ENCODE measurements around the gene TBC1D2. TPM values are rescaled to one million over a fixed set of nuclear protein-coding genes. Genes with fewer than 3 reads are reported as not detected.
A peak's percentile ranks its signal among the peaks of the same experiment; 100 is the strongest.

The TBC1D2 gene
- total and polyA plus RNA-seq, 2 of the 13 experiments (the other 11 are each of a cell fraction or from before 2014, with no cell fraction given), result 2.0 to 2.8 TPM

GRCh38 chr9:98226516-98226915, 28.9 kb downstream of the TBC1D2 start (continued):
- TF ChIP-seq ZNF740 (CRISPR knock-in tag; IDR thresholded peaks at IDR 0.05), result no peak
- TF ChIP-seq ZNF260 (CRISPR knock-in tag; IDR thresholded peaks at IDR 0.05; ENCODE audit: borderline replicate concordance, low read depth), result no peak
- TF ChIP-seq MED1 (CRISPR knock-in tag; IDR thresholded peaks at IDR 0.05), result peak; percentile 41; the same call in 1 of the 2 replicates
- no peak for TF ChIP-seq TRIM24 (CRISPR knock-in tag; IDR thresholded peaks at IDR 0.05)
- TF ChIP-seq HMGA1 (CRISPR knock-in tag; conservative IDR thresholded peaks at IDR 0.05), result no peak
- no peak for TF ChIP-seq ZNF121 (CRISPR knock-in tag; IDR thresholded peaks at IDR 0.05)
- TF ChIP-seq ZNF749 (CRISPR knock-in tag; IDR thresholded peaks at IDR 0.05; ENCODE audit: borderline replicate concordance), result no peak
- TF ChIP-seq ZNF329 (CRISPR knock-in tag; IDR thresholded peaks at IDR 0.05; ENCODE audit: low read depth), result no peak
- no peak for TF ChIP-seq ZNF264 (CRISPR knock-in tag; IDR thresholded peaks at IDR 0.05)
- TF ChIP-seq LCORL (IDR thresholded peaks at IDR 0.05), result no peak
- peak; percentile 85; the same call in 1 of the 2 replicates for TF ChIP-seq LCORL (CRISPR knock-in tag; IDR thresholded peaks at IDR 0.05)
- TF ChIP-seq ARID3A (IDR thresholded peaks at IDR 0.05; ENCODE audit: low read depth, low read length), result peak; percentile 96
- TF ChIP-seq KDM2A (CRISPR knock-in tag; IDR thresholded peaks at IDR 0.05; ENCODE audit: borderline replicate concordance, low read depth), result no peak
- TF ChIP-seq TEAD3 (CRISPR knock-in tag; optimal IDR thresholded peaks at IDR 0.05; ENCODE audit: borderline replicate concordance), result peak; percentile 20
- no peak for TF ChIP-seq RFXANK (CRISPR knock-in tag; IDR thresholded peaks at IDR 0.05)
- no peak for TF ChIP-seq E2F2 (CRISPR knock-in tag; IDR thresholded peaks at IDR 0.05; ENCODE audit: borderline replicate concordance)
- no peak for TF ChIP-seq EED (CRISPR knock-in tag; IDR thresholded peaks at IDR 0.05)
- no peak for TF ChIP-seq THAP9 (CRISPR knock-in tag; IDR thresholded peaks at IDR 0.05; ENCODE audit: borderline replicate concordance)
- no peak for TF ChIP-seq NCOA1 (CRISPR knock-in tag; IDR thresholded peaks at IDR 0.05)
- peak; percentile 42; the same call in 1 of the 2 replicates for TF ChIP-seq FOXJ3 (CRISPR knock-in tag; IDR thresholded peaks at IDR 0.05; ENCODE audit: borderline replicate concordance)
- no peak for TF ChIP-seq ZNF788 (CRISPR knock-in tag; IDR thresholded peaks at IDR 0.05; ENCODE audit: borderline replicate concordance)
- TF ChIP-seq ZNF430 (CRISPR knock-in tag; IDR thresholded peaks at IDR 0.05), result no peak
- no peak for TF ChIP-seq ZNF670 (CRISPR knock-in tag; IDR thresholded peaks at IDR 0.05; ENCODE audit: borderline replicate concordance)
- no peak for TF ChIP-seq ZNF280B (CRISPR knock-in tag; IDR thresholded peaks at IDR 0.05; ENCODE audit: borderline replicate concordance)

Measured in HepG2 (cell line).